NOMO-1 (cell line): ENCODE measurements around the gene GARIN3.
"Not testable (repeated sequence)": the region's sequence is repeated elsewhere in the genome, so short reads cannot be mapped to it uniquely, and the experiment has no call there.

Experiments used
- DNase-seq, 2 experiments: peaks; one replicate each; lab custom pipeline; 2025; ENCODE audit not compliant: unreplicated experiment in 2 of 2; lab: John Stamatoyannopoulos, UW

Gene GARIN3

GRCh38 chr5:157186309-157187045 is 20.4 kb upstream of the GARIN3 start:
- no peak for DNase-seq

- DNase-seq: not testable (repeated sequence)
Measured at GRCh38 chr5:157185122-157185521, 19.1 kb upstream of the GARIN3 start.

GRCh38 chr5:157184117-157184670 is 18.1 kb upstream of the GARIN3 start:
- DNase-seq: no peak

GRCh38 chr5:157182143-157182757 is 16.2 kb upstream of the GARIN3 start:
- DNase-seq: no peak

- DNase-seq: no peak
Measured at GRCh38 chr5:157180374-157181264, 14.6 kb upstream of the GARIN3 start, which contains the start of gene ITK. ITK (plus strand) TSS chr5:157180840; CDS start chr5:157180978, 138 bp downstream.

- DNase-seq: no peak
Measured at GRCh38 chr5:157178966-157179365, 12.9 kb upstream of the GARIN3 start.

- no peak for DNase-seq
Measured at GRCh38 chr5:157177953-157178352, 11.9 kb upstream of the GARIN3 start.

GRCh38 chr5:157175071-157175612 is 9.1 kb upstream of the GARIN3 start:
- no peak for DNase-seq

- DNase-seq: no peak
Measured at GRCh38 chr5:157172403-157172802, 6.3 kb upstream of the GARIN3 start.

- DNase-seq: no peak
Measured at GRCh38 chr5:157168286-157168685, 2.2 kb upstream of the GARIN3 start.

- DNase-seq: no peak
Measured at GRCh38 chr5:157167214-157167621, 1.2 kb upstream of the GARIN3 start.

GRCh38 chr5:157165668-157166067 is 396 bp downstream of the GARIN3 start:
- no peak for DNase-seq

GRCh38 chr5:157165261-157165660 is 803 bp downstream of the GARIN3 start:
- no peak for DNase-seq

GRCh38 chr5:157164521-157164920 is 1.5 kb downstream of the GARIN3 start:
- no peak for DNase-seq

- no peak for DNase-seq
Measured at GRCh38 chr5:157162919-157163510, 3.0 kb downstream of the GARIN3 start.

- no peak for DNase-seq
Measured at GRCh38 chr5:157161996-157162395, 4.1 kb downstream of the GARIN3 start.

GRCh38 chr5:157160001-157160400 is 6.1 kb downstream of the GARIN3 start:
- DNase-seq: no peak

GRCh38 chr5:157159209-157159751 is 6.8 kb downstream of the GARIN3 start:
- DNase-seq: no peak

GRCh38 chr5:157157293-157157891 is 8.7 kb downstream of the GARIN3 start:
- no peak for DNase-seq

- DNase-seq: no peak
Measured at GRCh38 chr5:157155297-157155696, 10.8 kb downstream of the GARIN3 start.
